IMR-90 (cell line): ENCODE results near the gene BRPF1. TPM values are rescaled to one million over a fixed set of nuclear protein-coding genes. Genes with fewer than 3 reads are reported as not detected.

Experiments
- ATAC-seq: fragments of 200-7000 bp; cut with Tn5 transposase; 2 replicates; pipeline ENCODE4 v1.9.1; 2020; ENCODE audit warnings: low read depth, mild to moderate bottlenecking, moderate library complexity
- BruUV-seq: library from RNA; stranded (reverse); fragments of 400-500 nt; replicated peaks from 2 replicates; lab custom pipeline; 2021; lab: Mats Ljungman, UMichigan
- CTCF ChIA-PET: fragments of 300-600 bp; formaldehyde crosslinking; extraction: SDS; loops from one replicate; lab custom pipeline; 2021; ENCODE audit warnings: antibody characterized with exemption; lab: Yijun Ruan, JAX
- POLR2A ChIA-PET: fragments of 300-600 bp; sonication (Branson Sonifier 250); formaldehyde crosslinking; loops from one replicate; lab custom pipeline; 2022; ENCODE audit warnings: antibody characterized with exemption; ENCODE audit not compliant: unreplicated experiment; lab: Charles Lee
- DNase-seq: peaks from one replicate; pipeline ENCODE4 v3.0.0; 2013
- H2AFZ ChIP-seq: replicated peaks from 2 replicates; pipeline ENCODE3; 2013; ENCODE audit warnings: low read length, mild to moderate bottlenecking; ENCODE audit not compliant: poor library complexity
- H2AK5ac ChIP-seq: 2 replicates; pipeline ENCODE4 v1.6.1; 2013; ENCODE audit warnings: low read depth, low read length, inconsistent platforms
- H2AK9ac ChIP-seq: replicated peaks from 2 replicates; pipeline ENCODE3; 2013; ENCODE audit warnings: mild to moderate bottlenecking, low read depth, low read length, moderate library complexity; ENCODE audit not compliant: poor library complexity
- H2BK120ac ChIP-seq: 2 replicates; pipeline ENCODE4 v1.6.1; 2013; ENCODE audit warnings: low read depth, low read length, inconsistent platforms
- H2BK15ac ChIP-seq: 3 replicates; pipeline ENCODE4 v1.6.1; 2013; ENCODE audit warnings: low read depth, low read length, inconsistent platforms
- H2BK20ac ChIP-seq: 2 replicates; pipeline ENCODE4 v1.6.1; 2013; ENCODE audit warnings: low read depth, mild to moderate bottlenecking, inconsistent platforms, low read length, moderate library complexity
- H2BK5ac ChIP-seq: 2 replicates; pipeline ENCODE4 v1.6.1; 2013; ENCODE audit warnings: mild to moderate bottlenecking, low read depth, low read length, inconsistent platforms; ENCODE audit not compliant: poor library complexity, severe bottlenecking
- H3K14ac ChIP-seq: replicated peaks from 2 replicates; pipeline ENCODE4 v1.6.1; 2013; ENCODE audit warnings: low read depth, low read length, inconsistent platforms
- H3K18ac ChIP-seq: 2 replicates; pipeline ENCODE4 v1.6.1; 2013; ENCODE audit warnings: low read depth, low read length, control low read depth
- H3K23ac ChIP-seq: 2 replicates; pipeline ENCODE4 v1.6.1; 2013; ENCODE audit warnings: low read depth, low read length, inconsistent platforms
- H3K27ac ChIP-seq: 2 replicates; pipeline ENCODE4 v1.5.1; 2013; ENCODE audit warnings: mild to moderate bottlenecking, control low read depth, low read length; ENCODE audit not compliant: insufficient read depth
- H3K27me3 ChIP-seq: 2 replicates; pipeline ENCODE4 v1.6.1; 2013; ENCODE audit warnings: low read length; ENCODE audit not compliant: control insufficient read depth, insufficient read depth
- H3K36me3 ChIP-seq: 2 replicates; pipeline ENCODE4 v1.6.1; 2013; ENCODE audit warnings: low read length, mixed read lengths; ENCODE audit not compliant: control insufficient read depth, insufficient read depth
- H3K4ac ChIP-seq: 2 replicates; pipeline ENCODE4 v1.6.1; 2013; ENCODE audit warnings: low read depth, low read length, inconsistent platforms
- H3K4me1 ChIP-seq: 2 replicates; pipeline ENCODE4 v1.6.1; 2013; ENCODE audit warnings: low read length, mixed read lengths; ENCODE audit not compliant: control insufficient read depth, insufficient read depth
- H3K4me2 ChIP-seq: 2 replicates; pipeline ENCODE4 v1.6.1; 2013; ENCODE audit warnings: low read depth, mild to moderate bottlenecking, control low read depth, low read length, moderate library complexity
- H3K4me3 ChIP-seq: 2 replicates; pipeline ENCODE4 v1.5.1; 2013; ENCODE audit warnings: low read depth, mild to moderate bottlenecking, control low read depth, low read length, moderate library complexity; ENCODE audit not compliant: insufficient read depth
- H3K56ac ChIP-seq: 2 replicates; pipeline ENCODE4 v1.6.1; 2013; ENCODE audit warnings: low read length, inconsistent platforms; ENCODE audit not compliant: insufficient read depth; ENCODE audit errors: extremely low read depth
- H3K79me1 ChIP-seq, 2 experiments: 2 replicates each; pipeline ENCODE4 v1.6.1; 2013; ENCODE audit warnings: low read length in 2 of 2, inconsistent platforms in 1 of 2, low read depth in 1 of 2
- H3K9ac ChIP-seq: 2 replicates; pipeline ENCODE4 v1.6.1; 2013; ENCODE audit warnings: low read depth, low read length, control low read depth
- H3K9me1 ChIP-seq: 2 replicates; pipeline ENCODE4 v1.6.1; 2013; ENCODE audit warnings: low read length, inconsistent platforms; ENCODE audit not compliant: insufficient read depth
- H3K9me3 ChIP-seq: 2 replicates; pipeline ENCODE4 v1.6.1; 2013; ENCODE audit warnings: low read length; ENCODE audit not compliant: control insufficient read depth, insufficient read depth
- H4K20me1 ChIP-seq: 2 replicates; pipeline ENCODE4 v1.6.1; 2013; ENCODE audit warnings: low read length, inconsistent platforms; ENCODE audit not compliant: insufficient read depth
- H4K5ac ChIP-seq: 2 replicates; pipeline ENCODE4 v1.6.1; 2013; ENCODE audit warnings: mild to moderate bottlenecking, low read depth, low read length, control low read depth
- H4K8ac ChIP-seq, 2 experiments: 2 replicates each; pipeline ENCODE4 v1.6.1; 2013; ENCODE audit warnings: low read depth in 2 of 2, low read length in 2 of 2, control low read depth in 1 of 2, inconsistent platforms in 1 of 2
- H4K91ac ChIP-seq: 2 replicates; pipeline ENCODE4 v1.6.1; 2013; ENCODE audit warnings: low read depth, low read length, inconsistent platforms; ENCODE audit not compliant: insufficient read depth
- CHD1 ChIP-seq: IDR thresholded peaks from 2 replicates; pipeline ENCODE4 v1.6.1; 2012; ENCODE audit warnings: low read depth, low read length, improper control_type of control experiment
- FOS ChIP-seq: fragments of 150-350 bp; IDR thresholded peaks from 2 replicates; pipeline ENCODE4 v1.6.1; 2016; ENCODE audit warnings: low read depth, low read length
- MAFK ChIP-seq: IDR thresholded peaks from 2 replicates; pipeline ENCODE4 v1.6.1; 2012; ENCODE audit warnings: low read depth, low read length, improper control_type of control experiment
- MAZ ChIP-seq: IDR thresholded peaks from 2 replicates; pipeline ENCODE4 v1.6.1; 2012; ENCODE audit warnings: low read depth, mild to moderate bottlenecking, low read length, improper control_type of control experiment, moderate library complexity, borderline replicate concordance
- POLR2A ChIP-seq: IDR thresholded peaks from 2 replicates; pipeline ENCODE4 v1.6.1; 2012; ENCODE audit warnings: mild to moderate bottlenecking, low read depth, low read length
- RFX5 ChIP-seq: IDR thresholded peaks from 2 replicates; pipeline ENCODE4 v1.8.0; 2012; ENCODE audit warnings: low read depth, mild to moderate bottlenecking, low read length, moderate library complexity
- SMC3 ChIP-seq: fragments of 150-350 bp; IDR thresholded peaks from 2 replicates; pipeline ENCODE4 v1.6.1; 2016; ENCODE audit warnings: low read depth, mild to moderate bottlenecking, antibody characterized with exemption, low read length, moderate library complexity
- WGBS, 2 experiments: methylation state at CpG; one replicate each; pipeline versions ENCODE4 v1.1.5 to v1.1.7; 2013; ENCODE audit warnings: missing lambda C conversion rate in 2 of 2; ENCODE audit not compliant: insufficient read length in 1 of 2; ENCODE audit errors: extremely low coverage in 2 of 2; 5-methylcytosine and 5-hydroxymethylcytosine counted together
- dilution Hi-C: fragments of 300-500 bp; cut with HindIII; formaldehyde crosslinking; loops from one replicate; pipeline ENCODE4 v1.14.3; 2018; ENCODE audit warnings: low sequenced_read_pairs; ENCODE audit not compliant: unreplicated experiment
- in situ Hi-C: fragments of 300-500 bp; cut with MboI; formaldehyde crosslinking; loops from 3 replicates; pipeline ENCODE4 v1.14.3; 2019; ENCODE audit warnings: low sequenced_read_pairs, inconsistent platforms, mixed read lengths
- intact Hi-C: fragments of 100-400 bp; cut with micrococcal nuclease; formaldehyde crosslinking; loops from 2 replicates; pipeline ENCODE4 v1.10.0; 2022
- polyA plus RNA-seq, 3 experiments: library from polyadenylated mRNA; depleted of rRNA; stranded (reverse); fragments of >200 nt; gene quantifications; 2 replicates each; pipeline ENCODE4 v1.2.3, GENCODE V29; 2012; ENCODE audit warnings: low replicate concordance in 1 of 3
- total RNA-seq: library from RNA; depleted of rRNA; stranded (reverse); fragments of >200 nt; gene quantifications from 2 replicates; pipeline ENCODE4 v1.2.3, GENCODE V29; 2012
- TF ChIP-seq, protein P1 (sequence below): fragments of 150-350 bp; IDR thresholded peaks from 2 replicates; pipeline ENCODE4 v1.6.1; 2017; ENCODE audit warnings: mild to moderate bottlenecking, antibody characterized with exemption, low read length, low read depth
- TF ChIP-seq, protein P2 (sequence below): fragments of 150-350 bp; IDR thresholded peaks from 2 replicates; pipeline ENCODE4 v1.6.1; 2016; ENCODE audit warnings: low read depth, mild to moderate bottlenecking, low read length, moderate library complexity, borderline replicate concordance

Gene BRPF1
- total and polyA plus RNA-seq, 2 of the 4 experiments (the other 2 are of a cell fraction): 13.6 to 15.6 TPM

DNA sequence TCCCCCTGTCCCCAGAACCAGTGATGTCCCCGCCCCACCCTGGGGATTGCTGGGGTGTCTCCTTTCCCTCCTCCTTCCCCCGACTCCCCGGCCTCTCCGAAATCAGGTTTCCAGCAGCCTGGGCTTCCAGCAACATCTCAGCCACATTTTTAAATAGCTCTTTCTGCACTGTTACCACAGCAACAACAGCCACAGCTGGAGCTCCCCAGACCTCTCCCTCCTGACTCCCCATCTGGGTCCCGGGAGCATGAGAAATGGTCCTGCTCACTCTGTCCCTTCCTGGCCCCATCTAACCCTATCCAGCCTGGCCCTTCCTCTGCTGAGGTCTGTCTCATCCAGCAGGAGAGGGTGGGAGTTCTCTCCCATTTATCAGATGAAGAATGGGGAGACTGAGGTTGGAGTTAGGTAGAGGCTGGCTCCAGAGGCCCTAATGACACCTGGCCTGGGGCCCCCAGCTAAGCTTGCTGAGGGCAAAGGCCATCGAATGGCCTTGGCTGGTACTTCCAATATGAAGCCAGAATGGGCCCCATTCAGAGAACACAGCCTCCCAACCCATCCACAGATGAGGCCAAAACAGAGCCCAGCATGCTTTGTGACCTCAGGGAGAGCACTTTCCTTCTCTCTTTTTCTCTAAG, 36.7 kb downstream of the BRPF1 start (continued):
- no peak for TF ChIP-seq MAFK

- 68% methylated on average over 5 of the region's 5 CpGs; no CpG with 5 or more reads in 1 of the 2 experiments for WGBS, 2 experiments
- peaks cover 28% of the 10 kb centered on the region for H3K9me1 ChIP-seq
- H2AFZ ChIP-seq: peak overlapping the region; percentile 98
- no peak overlapping the region for H3K18ac ChIP-seq
- H2BK20ac ChIP-seq: no peak overlapping the region
- H4K5ac ChIP-seq: 0 out of 2 replicates have a peak overlapping the region, but pooled peaks have one; percentile 25
- peak overlapping the region; percentile 29; the same call in 1 of the 2 replicates for H3K56ac ChIP-seq
- H4K91ac ChIP-seq: 0 out of 2 replicates have a peak overlapping the region, but pooled peaks have one; percentile 16
- H3K36me3 ChIP-seq: peaks cover 1% of the 10 kb centered on the region; the same call in 1 of the 2 replicates
- H3K27ac ChIP-seq: peak overlapping the region; percentile 46; the same call in 1 of the 2 replicates
- dilution Hi-C loops: no loop called here
- H3K4me2 ChIP-seq: peak overlapping the region; percentile 97
- peak overlapping the region; percentile 12 for H3K4ac ChIP-seq
- H4K20me1 ChIP-seq: peaks cover 8% of the 10 kb centered on the region; the same call in 1 of the 2 replicates
- peak overlapping the region; percentile 63 for H3K9ac ChIP-seq
- DNase-seq (no peak), ATAC-seq (no peak; the same call in 1 of the 2 replicates)
- TF ChIP-seq MAZ (no peak), MAFK (no peak), RFX5 (no peak), CHD1 (no peak), POLR2A (no peak), SMC3 (no peak), FOS (no peak)
- TF ChIP-seq, protein P1, sequence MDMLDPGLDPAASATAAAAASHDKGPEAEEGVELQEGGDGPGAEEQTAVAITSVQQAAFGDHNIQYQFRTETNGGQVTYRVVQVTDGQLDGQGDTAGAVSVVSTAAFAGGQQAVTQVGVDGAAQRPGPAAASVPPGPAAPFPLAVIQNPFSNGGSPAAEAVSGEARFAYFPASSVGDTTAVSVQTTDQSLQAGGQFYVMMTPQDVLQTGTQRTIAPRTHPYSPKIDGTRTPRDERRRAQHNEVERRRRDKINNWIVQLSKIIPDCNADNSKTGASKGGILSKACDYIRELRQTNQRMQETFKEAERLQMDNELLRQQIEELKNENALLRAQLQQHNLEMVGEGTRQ: no peak
- TF ChIP-seq, protein P2, sequence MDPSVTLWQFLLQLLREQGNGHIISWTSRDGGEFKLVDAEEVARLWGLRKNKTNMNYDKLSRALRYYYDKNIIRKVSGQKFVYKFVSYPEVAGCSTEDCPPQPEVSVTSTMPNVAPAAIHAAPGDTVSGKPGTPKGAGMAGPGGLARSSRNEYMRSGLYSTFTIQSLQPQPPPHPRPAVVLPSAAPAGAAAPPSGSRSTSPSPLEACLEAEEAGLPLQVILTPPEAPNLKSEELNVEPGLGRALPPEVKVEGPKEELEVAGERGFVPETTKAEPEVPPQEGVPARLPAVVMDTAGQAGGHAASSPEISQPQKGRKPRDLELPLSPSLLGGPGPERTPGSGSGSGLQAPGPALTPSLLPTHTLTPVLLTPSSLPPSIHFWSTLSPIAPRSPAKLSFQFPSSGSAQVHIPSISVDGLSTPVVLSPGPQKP: no peak
- in situ Hi-C loops: no loop called here
- ChIA-PET POLR2A (no interaction called here), CTCF (no interaction called here)
- peaks cover 16 to 48% of the 10 kb centered on the region in 2 experiments; a peak in 3 of 4 replicates for H3K79me1 ChIP-seq
- H3K4me1 ChIP-seq: peaks cover 27% of the 10 kb centered on the region
- no TSS peak for BruUV-seq
- no peaks in the 10 kb centered on the region for H3K27me3 ChIP-seq
- H4K8ac ChIP-seq: peak overlapping the region; percentile 73 to 76; a peak in 3 of 4 replicates
- peak overlapping the region; percentile 14; the same call in 1 of the 2 replicates for H2BK120ac ChIP-seq
- H3K4me3 ChIP-seq: peak overlapping the region; percentile 72
- H2BK15ac ChIP-seq: 0 out of 3 replicates have a peak overlapping the region, but pooled peaks have one; percentile 48
- peak overlapping the region; percentile 96 for H2AK5ac ChIP-seq
- peak overlapping the region; percentile 60; the same call in 1 of the 2 replicates for H3K23ac ChIP-seq
- intact Hi-C loops: no loop called here
- H2AK9ac ChIP-seq: peak overlapping the region; percentile 87
- no peaks in the 10 kb centered on the region for H3K9me3 ChIP-seq
- peak overlapping the region; percentile 40 for H2BK5ac ChIP-seq
- peak overlapping the region; percentile 85; the same call in 1 of the 2 replicates for H3K14ac ChIP-seq
Measured at GRCh38 chr3:9769012-9769411, 37.5 kb downstream of the BRPF1 start.
